Activated CD4-positive, alpha-beta T cell treated with anti-CD3 and anti-CD28 coated beads, Interleukin-10, Interleukin-2, amounts not matched to agents 100 ng/mL and 50 ng/mL, durations not matched to agents 16 hours and 8 hours (primary cell): ENCODE results near the gene ASB10.

Source experiments
- DNase-seq: peaks from one replicate; pipeline ENCODE4 v3.0.0-alpha.2; 2020

Gene ASB10

GRCh38 chr7:151134743-151135524, 52.1 kb downstream of the ASB10 start:
- DNase-seq: no peak

DNA sequence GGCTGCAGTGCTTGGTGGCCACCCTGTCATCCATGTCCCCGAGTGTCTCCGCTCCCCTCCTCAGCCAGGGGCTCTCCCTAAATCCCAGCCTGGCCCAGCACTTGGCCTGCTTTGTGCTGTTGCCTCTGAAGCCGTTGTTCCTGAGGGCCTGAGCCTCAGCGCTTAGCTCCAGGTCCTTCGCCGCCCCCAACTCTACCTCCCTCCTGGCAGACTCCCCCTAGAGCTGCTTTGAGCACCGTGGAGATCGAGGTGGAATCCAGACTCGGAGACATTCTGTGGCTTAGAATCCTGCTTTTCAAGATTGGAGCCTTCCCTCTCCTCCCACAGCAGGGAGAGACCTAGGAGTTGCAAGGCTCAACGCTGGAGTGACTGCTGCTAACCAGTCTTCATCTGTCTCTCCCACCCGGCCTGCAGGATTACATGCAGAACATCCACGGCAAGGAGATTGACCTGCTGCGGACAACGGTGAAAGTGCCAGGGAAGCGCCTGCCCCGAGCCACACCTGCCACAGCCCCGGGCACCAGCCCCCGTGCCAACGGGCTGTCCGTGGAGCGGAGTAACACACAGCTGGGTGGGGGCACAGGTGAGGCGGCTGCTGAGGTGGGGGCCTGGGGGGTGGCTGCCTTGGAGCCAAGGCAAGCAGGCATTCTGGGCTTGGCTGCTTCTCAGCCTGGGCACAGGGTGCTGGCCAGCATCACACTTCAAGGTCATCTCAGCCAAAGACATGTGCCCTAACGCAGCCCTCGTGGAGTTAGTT, 52.9 kb downstream of the ASB10 start:
- DNase-seq: no peak

DNA sequence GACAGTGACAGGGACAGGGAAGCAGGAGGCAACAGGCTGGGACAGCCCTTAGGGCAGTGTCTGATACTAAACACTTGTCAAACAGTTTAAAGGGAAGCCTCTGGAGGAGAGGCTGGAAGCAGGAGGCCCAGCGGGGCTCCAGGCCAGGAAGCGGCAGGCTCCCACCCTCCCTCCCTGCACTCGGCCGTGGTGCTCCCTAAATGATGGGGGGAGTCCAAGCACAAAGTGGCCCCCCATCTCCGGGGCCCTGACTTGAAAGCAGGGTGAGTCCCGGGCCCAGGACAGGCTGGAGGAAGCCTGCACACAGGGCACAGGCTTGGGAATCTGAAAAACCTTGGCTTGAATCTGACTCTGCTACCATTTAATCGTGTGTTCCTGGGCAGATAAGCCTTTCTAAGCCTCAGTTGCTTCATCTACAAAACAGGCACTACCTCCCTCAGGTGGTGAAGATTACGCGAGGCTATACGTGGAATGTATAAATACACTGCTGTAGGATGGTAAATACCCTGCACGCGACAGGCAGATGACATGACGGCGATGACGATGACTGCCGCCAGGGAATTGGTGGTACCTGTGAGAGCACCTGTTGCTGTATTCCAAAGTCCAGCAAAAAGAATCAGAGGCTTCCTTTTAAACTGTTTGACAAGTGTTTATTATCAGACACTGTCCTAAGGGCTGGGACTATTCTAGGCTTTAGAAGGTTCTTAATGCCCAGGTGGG, 53.6 kb downstream of the ASB10 start:
- no peak for DNase-seq

DNA sequence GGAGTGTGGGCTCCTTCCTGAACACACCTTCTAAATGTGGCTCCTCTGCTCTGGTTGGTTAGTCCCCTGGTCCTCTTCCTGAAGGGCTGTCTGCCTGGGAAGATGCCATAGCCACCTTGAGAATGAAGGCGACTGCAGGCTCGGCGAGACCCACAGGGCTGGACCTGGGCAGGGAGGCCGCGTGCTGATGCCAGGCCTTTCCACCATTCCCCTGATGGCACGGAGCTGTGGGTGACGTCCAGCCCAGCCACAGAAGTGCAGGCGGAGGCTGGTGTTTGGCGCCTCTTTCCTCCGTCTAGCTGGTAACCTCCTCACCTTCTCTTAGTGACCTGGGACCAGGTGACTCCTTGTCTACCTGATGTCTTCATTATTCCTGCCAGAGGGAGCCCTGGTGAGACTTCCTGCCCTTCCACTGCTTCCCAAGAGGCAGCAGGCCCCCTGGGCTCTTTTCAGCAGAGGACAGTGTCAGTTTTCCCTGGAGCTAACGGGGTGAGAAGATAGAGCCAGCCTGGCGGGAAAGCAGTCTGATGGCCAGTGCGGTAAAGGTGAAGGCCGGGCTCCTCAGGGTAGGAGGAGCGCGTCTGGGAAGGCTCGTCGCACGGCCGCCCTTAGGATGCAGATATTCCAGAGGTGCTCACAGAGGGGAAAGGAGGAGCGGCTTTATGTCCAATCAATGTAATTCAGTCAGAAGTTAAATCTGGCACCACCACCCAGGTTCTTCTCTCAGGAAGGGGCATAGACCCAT, 54.4 kb downstream of the ASB10 start:
- no peak for DNase-seq

DNA sequence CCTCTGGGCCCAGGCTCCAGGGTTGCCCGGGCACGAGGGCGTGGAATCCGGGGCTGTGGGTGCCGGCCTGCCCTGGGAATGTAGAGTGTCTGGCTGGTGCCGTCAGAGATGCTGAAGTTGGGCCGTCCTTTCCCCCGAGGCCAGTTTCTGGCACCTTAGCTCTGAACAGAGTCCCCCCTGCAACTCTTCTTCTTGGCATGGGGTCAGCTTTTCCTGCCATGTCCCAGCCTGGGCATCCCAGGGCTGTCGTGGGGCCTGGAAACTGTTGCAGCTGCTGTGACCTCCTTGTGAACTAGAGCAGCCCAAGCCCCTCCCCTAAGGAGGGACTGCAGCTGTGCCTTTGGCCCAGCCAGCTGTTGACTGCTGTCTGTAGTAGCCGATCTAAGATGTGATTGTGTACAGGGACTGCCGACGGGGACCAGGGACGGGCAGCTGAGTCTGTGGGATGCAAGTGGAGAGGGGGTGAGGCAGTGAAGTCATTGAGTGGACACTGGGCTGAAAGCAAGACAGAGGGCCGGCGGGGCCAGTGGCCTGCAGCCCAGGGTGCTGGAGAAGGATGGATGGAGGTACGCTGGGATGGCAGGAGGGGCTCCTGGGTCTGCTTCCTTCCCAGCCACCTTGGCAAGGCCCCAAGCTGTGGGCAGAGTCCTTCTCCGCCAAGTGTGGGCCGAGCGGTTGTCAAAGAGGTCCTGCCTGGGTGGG, 55.3 kb downstream of the ASB10 start:
- no peak for DNase-seq

DNA sequence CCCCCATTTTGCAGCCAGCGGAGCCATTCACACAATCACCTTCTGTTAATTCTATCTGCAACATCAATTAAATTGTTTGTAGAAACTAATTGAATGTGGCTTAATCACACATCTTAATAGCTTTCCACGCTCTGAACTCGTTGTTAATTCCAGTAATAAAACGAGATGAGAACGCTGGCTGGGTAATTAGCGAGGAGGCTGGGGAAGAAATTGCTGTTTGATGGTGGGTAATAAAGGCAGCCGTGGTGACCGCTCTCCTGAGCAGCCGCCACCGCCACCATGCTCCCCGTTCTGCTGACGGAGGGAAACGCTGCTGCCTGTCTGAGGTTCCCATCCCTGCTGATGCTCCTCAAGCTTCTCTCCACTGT, 55.8 kb downstream of the ASB10 start:
- no peak for DNase-seq

DNA sequence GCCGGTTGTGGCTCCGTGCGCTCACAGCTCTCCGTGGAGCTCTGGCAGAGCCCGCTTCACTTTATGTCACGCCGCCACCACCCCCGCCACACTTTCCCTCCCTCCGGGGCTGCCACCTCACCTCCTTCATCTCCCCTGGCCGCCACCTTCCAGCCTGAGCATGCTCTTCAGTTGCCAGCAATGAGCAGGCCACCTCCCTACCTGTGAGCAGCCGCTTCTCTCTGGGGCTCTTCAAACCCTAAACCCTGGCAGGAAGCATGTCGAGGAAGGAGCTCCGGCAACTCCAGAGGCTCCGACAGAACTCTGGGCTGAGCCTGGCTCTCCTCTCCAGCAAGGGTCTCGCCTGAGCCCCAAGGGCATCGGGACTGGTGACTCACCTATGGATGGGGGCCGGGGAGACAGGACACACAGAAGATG, 56.3 kb downstream of the ASB10 start:
- DNase-seq: no peak

GRCh38 chr7:151129960-151130591, 57.0 kb downstream of the ASB10 start:
- no peak for DNase-seq

- no peak for DNase-seq
Observed at GRCh38 chr7:151129117-151129959, 57.7 kb downstream of the ASB10 start.

- DNase-seq: no peak
Observed at GRCh38 chr7:151128716-151129115, 58.3 kb downstream of the ASB10 start.

DNA sequence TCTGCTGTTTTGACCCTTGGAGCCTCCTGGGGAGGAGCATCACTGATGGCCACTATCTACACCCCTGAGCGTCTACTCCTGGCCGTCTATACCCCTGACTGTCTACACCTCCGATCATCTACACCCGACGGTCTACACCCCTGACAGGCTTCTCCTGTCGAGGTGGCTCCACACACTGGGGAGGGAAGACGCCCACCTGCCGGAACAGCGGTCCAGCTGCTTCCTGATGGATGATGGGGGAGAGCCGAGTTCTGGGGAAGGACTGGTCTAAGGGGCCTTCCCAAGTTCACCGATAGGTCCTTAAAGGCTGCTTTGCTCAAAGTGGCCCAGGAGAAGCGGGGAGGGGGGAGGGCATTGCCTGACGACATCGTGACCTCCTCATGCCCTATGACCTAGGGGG, 58.9 kb downstream of the ASB10 start:
- DNase-seq: no peak

GRCh38 chr7:151126491-151127137, 60.4 kb downstream of the ASB10 start:
- DNase-seq: no peak

DNA sequence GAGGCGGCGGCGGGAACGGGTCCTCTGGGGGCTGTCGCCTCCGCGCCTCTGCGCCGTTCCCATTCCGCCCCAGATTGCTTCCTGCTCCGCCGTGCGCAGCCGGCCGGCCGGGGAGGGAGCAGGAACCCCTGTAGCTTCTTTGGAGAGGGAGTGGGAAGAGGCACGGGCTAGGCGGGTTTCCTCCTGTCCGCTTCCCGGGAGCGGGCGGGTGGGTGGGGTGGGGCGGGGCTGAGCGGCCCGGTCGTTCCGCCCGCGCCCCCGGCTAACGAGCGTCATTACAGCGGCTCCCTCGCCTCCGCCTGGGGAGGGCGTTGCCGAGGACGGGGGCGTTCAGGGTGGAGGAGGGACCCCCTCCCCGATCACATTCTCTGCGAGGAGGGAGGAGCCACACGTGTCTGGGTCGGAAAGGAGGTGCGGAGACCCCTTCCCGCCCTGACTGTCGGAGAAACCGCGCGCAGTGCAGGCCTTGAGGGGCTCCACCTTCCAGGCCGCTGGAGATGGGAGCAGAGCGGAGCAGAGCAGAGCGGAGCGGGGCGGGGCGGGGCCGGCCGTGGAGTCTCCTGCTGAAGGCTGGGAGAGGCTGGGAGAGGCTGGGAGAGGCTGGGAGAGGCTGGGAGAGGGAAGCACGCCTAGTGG, 61.1 kb downstream of the ASB10 start:
- no peak for DNase-seq
